Measurements from ENCODE around the gene FBN2. TPM values are rescaled to one million over a fixed set of nuclear protein-coding genes. Genes with fewer than 3 reads are reported as not detected.

FBN2 gene
- total RNA-seq, 1 experiment from 2014 or later = 0.22 TPM

DNA sequence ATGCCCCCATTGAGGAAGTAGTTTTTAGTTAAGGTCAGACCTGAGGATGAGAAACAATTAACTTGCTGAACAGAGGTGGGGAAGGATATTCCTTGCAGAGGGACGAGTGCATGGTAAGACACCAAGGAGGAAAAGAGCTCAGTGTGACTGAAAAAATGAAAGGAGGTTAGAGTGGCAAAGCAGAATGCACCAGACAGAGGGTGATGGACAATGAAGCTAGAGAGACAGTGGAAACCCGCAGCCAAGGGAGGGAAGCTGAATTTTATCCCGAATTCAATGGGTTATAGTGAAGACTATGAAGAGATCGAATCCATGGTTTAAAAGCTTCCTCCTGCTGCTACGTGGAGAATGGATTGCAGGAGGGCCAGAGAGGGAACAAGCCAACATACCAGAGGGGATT, 206.8 kb downstream of the FBN2 start:
- no TSS peak for BruUV-seq (replicated peaks)
- ChIA-PET POLR2A (ENCODE audit: unreplicated experiment) (no interaction called here), CTCF (no interaction called here)
- Histone ChIP-seq H3K4me3 (no peak overlapping the region), H3K36me3 (ENCODE audit: low read depth) (no peaks in the 10 kb centered on the region), H3K27ac (no peak overlapping the region), H4K20me1 (ENCODE audit: insufficient read depth) (no peaks in the 10 kb centered on the region), H3K27me3 (ENCODE audit: insufficient read depth, low read depth) (no peaks in the 10 kb centered on the region), H3K4me1 (replicated peaks; ENCODE audit: insufficient read depth) (no peaks in the 10 kb centered on the region), H2AFZ (no peak overlapping the region), H3K79me2 (ENCODE audit: low read depth) (no peaks in the 10 kb centered on the region), H3K9me2 (ENCODE audit: insufficient read depth) (no peaks in the 10 kb centered on the region), H3F3A (ENCODE audit: insufficient read depth, low read depth) (no peaks in the 10 kb centered on the region), H3K4me2 (no peak overlapping the region), H3K9me3 (ENCODE audit: insufficient read depth, low read depth) (no peaks in the 10 kb centered on the region)
- intact Hi-C loops (cut with micrococcal nuclease; ENCODE audit: unreplicated experiment) = no loop called here
- TF ChIP-seq EZH2 (IDR thresholded peaks at IDR 0.05; ENCODE audit: low read depth) = no peak
- TF ChIP-seq, protein P1, sequence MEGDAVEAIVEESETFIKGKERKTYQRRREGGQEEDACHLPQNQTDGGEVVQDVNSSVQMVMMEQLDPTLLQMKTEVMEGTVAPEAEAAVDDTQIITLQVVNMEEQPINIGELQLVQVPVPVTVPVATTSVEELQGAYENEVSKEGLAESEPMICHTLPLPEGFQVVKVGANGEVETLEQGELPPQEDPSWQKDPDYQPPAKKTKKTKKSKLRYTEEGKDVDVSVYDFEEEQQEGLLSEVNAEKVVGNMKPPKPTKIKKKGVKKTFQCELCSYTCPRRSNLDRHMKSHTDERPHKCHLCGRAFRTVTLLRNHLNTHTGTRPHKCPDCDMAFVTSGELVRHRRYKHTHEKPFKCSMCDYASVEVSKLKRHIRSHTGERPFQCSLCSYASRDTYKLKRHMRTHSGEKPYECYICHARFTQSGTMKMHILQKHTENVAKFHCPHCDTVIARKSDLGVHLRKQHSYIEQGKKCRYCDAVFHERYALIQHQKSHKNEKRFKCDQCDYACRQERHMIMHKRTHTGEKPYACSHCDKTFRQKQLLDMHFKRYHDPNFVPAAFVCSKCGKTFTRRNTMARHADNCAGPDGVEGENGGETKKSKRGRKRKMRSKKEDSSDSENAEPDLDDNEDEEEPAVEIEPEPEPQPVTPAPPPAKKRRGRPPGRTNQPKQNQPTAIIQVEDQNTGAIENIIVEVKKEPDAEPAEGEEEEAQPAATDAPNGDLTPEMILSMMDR (conservative IDR thresholded peaks at IDR 0.05) = no peak
- no peak for DNase-seq

DNA sequence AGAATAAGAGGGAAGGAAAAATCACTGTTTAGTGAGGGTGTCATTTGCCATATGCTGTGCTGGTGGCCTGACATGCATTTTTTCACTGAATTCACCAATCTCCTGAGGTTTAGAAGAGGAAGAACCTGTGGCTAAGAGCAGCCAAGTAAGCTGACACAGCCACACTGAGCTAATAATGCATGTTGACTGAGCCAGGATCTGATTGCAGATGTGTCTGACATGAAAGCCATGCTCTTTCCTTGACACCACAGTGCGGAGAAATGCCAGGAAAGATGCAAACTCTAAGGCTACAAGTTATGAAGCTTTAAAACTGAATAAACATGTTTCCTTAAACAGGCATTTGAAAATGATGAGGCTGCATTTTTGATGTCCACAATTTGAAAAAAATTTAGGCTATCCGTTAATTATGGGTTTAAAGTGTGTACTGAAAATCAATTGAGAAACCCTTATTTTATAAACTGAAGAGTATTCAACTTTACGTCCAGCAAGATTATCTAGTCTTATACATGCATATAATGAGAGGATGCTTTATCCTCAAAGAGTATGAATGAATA, 208.6 kb downstream of the FBN2 start:
- Histone ChIP-seq H3K79me2 (ENCODE audit: low read depth) (no peaks in the 10 kb centered on the region), H4K20me1 (ENCODE audit: insufficient read depth) (no peaks in the 10 kb centered on the region), H3F3A (ENCODE audit: insufficient read depth, low read depth) (no peaks in the 10 kb centered on the region), H3K4me3 (no peak overlapping the region), H3K9me3 (ENCODE audit: insufficient read depth, low read depth) (no peaks in the 10 kb centered on the region), H3K27ac (no peak overlapping the region), H3K27me3 (ENCODE audit: insufficient read depth, low read depth) (no peaks in the 10 kb centered on the region), H3K4me1 (replicated peaks; ENCODE audit: insufficient read depth) (no peaks in the 10 kb centered on the region), H3K4me2 (no peak overlapping the region), H2AFZ (no peak overlapping the region), H3K9me2 (ENCODE audit: insufficient read depth) (no peaks in the 10 kb centered on the region), H3K36me3 (ENCODE audit: low read depth) (no peaks in the 10 kb centered on the region)
- intact Hi-C loops (cut with micrococcal nuclease; ENCODE audit: unreplicated experiment) = no loop called here
- TF ChIP-seq, protein P1 (conservative IDR thresholded peaks at IDR 0.05) = no peak
- no peak for TF ChIP-seq EZH2 (IDR thresholded peaks at IDR 0.05; ENCODE audit: low read depth)
- DNase-seq = no peak
- ChIA-PET CTCF (no interaction called here), POLR2A (ENCODE audit: unreplicated experiment) (no interaction called here)
- BruUV-seq (replicated peaks) = no TSS peak

DNA sequence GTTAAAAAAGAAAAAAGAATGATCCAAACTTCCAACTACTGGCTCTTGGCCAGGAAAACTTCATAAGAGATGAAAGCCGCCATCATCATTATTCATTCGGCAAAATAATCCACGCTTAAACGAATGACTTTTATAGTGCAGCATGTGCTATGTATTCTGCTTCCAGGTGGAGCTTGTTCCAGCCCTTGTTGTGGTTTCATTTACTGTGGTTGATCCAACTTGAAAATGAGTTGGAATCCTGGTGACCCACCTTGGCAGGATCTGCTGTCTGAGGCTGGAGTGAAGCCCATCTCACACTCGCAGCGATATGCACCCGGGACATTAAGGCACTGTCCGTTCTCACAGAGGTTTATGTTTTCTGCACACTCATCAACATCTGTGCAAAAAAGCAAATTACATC, 209.6 kb downstream of the FBN2 start:
- no peaks in the 10 kb centered on the region for H3K79me2 ChIP-seq (ENCODE audit: low read depth)
- no peaks in the 10 kb centered on the region for H3F3A ChIP-seq (ENCODE audit: insufficient read depth, low read depth)
- CTCF ChIA-PET = no interaction called here
- intact Hi-C loops (cut with micrococcal nuclease; ENCODE audit: unreplicated experiment) = no loop called here
- H3K9me2 ChIP-seq (ENCODE audit: insufficient read depth) = no peaks in the 10 kb centered on the region
- no peaks in the 10 kb centered on the region for H3K36me3 ChIP-seq (ENCODE audit: low read depth)
- no peak overlapping the region for H2AFZ ChIP-seq
- H3K27ac ChIP-seq = no peak overlapping the region
- POLR2A ChIA-PET (ENCODE audit: unreplicated experiment) = no interaction called here
- H3K4me3 ChIP-seq = no peak overlapping the region
- H3K4me1 ChIP-seq (replicated peaks; ENCODE audit: insufficient read depth) = no peaks in the 10 kb centered on the region
- no peaks in the 10 kb centered on the region for H3K27me3 ChIP-seq (ENCODE audit: insufficient read depth, low read depth)
- BruUV-seq (replicated peaks) = no TSS peak
- H4K20me1 ChIP-seq (ENCODE audit: insufficient read depth) = no peaks in the 10 kb centered on the region
- H3K4me2 ChIP-seq = no peak overlapping the region
- TF ChIP-seq, protein P1 (conservative IDR thresholded peaks at IDR 0.05) = no peak
- H3K9me3 ChIP-seq (ENCODE audit: insufficient read depth, low read depth) = no peaks in the 10 kb centered on the region
- no peak for DNase-seq
